SK-N-SH (cell line): ENCODE data around the gene AEN.

ENCODE experiments used
- RAD21 ChIP-seq: IDR thresholded peaks from 2 replicates; pipeline ENCODE4 v1.6.1; 2012; ENCODE audit warnings: mild to moderate bottlenecking, low read length
- RCOR1 ChIP-seq: fragments of 150-350 bp; IDR thresholded peaks from 2 replicates; pipeline ENCODE4 v1.6.1; 2017; ENCODE audit warnings: antibody characterized with exemption, low read length
- YY1 ChIP-seq: IDR thresholded peaks from 2 replicates; pipeline ENCODE4 v1.4.0; 2012; ENCODE audit warnings: low read depth, mild to moderate bottlenecking
- TF ChIP-seq, protein P1 (sequence below): fragments of 200-600 bp; sonication (generic); IDR thresholded peaks from 2 replicates; pipeline ENCODE4 v1.6.1; 2017; ENCODE audit warnings: antibody characterized with exemption, mild to moderate bottlenecking, moderate library complexity
- TF ChIP-seq, protein P2 (sequence below): IDR thresholded peaks from 2 replicates; pipeline ENCODE4 v1.4.0; 2012; ENCODE audit warnings: low read depth

DNA sequence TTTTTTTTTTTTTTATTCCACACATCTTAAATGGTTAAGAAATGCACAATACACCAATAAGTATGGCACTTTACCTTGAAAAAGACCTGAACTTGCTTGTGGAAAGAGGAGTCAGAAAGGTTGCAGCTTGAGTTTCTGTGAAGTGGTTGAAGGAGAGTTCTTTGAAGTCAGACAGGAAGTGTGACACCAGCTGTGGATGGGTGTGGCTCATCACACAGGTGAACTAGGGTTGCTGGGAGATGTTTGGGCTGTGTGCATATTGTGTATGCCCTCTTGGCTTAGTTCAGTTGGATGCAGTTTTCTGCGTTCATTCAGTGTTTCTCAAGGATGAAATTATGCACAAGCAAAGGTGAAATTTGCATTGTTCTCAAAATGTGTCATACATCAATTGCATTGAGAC lies 6.3 kb downstream of the AEN start:
- TF ChIP-seq RCOR1 = no peak
- TF ChIP-seq, protein P1, sequence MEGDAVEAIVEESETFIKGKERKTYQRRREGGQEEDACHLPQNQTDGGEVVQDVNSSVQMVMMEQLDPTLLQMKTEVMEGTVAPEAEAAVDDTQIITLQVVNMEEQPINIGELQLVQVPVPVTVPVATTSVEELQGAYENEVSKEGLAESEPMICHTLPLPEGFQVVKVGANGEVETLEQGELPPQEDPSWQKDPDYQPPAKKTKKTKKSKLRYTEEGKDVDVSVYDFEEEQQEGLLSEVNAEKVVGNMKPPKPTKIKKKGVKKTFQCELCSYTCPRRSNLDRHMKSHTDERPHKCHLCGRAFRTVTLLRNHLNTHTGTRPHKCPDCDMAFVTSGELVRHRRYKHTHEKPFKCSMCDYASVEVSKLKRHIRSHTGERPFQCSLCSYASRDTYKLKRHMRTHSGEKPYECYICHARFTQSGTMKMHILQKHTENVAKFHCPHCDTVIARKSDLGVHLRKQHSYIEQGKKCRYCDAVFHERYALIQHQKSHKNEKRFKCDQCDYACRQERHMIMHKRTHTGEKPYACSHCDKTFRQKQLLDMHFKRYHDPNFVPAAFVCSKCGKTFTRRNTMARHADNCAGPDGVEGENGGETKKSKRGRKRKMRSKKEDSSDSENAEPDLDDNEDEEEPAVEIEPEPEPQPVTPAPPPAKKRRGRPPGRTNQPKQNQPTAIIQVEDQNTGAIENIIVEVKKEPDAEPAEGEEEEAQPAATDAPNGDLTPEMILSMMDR = no peak
- no peak for TF ChIP-seq YY1
- TF ChIP-seq, protein P2, sequence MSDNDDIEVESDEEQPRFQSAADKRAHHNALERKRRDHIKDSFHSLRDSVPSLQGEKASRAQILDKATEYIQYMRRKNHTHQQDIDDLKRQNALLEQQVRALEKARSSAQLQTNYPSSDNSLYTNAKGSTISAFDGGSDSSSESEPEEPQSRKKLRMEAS = no peak
- TF ChIP-seq RAD21 = no peak
